Mesenchymal stem cell (in vitro differentiated cells and primary cell): ENCODE measurements around the gene SASH3.
"Not testable (repeated sequence)": the region's sequence is repeated elsewhere in the genome, so short reads cannot be mapped to it uniquely, and the experiment has no call there.

Experiments used
- DNase-seq: peaks from one replicate; pipeline ENCODE4 v3.0.0-alpha.2; 2013
- H2AFZ ChIP-seq: one replicate; pipeline ENCODE4 v1.6.1; 2013; ENCODE audit warnings: low read depth, mild to moderate bottlenecking, control low read depth, inconsistent platforms, low read length, moderate library complexity
- H2AK5ac ChIP-seq: 2 replicates; pipeline ENCODE4 v1.6.1; 2013; ENCODE audit warnings: low read length, moderate library complexity, mild to moderate bottlenecking, inconsistent platforms; ENCODE audit not compliant: severe bottlenecking
- H2BK120ac ChIP-seq: one replicate; pipeline ENCODE4 v1.6.1; 2013; ENCODE audit warnings: low read depth, mild to moderate bottlenecking, inconsistent platforms, low read length, moderate library complexity
- H2BK12ac ChIP-seq, 2 experiments: one replicate each; pipeline ENCODE4 v1.6.1; 2013; ENCODE audit warnings: inconsistent platforms in 2 of 2, low read length in 2 of 2, mild to moderate bottlenecking in 2 of 2, moderate library complexity in 2 of 2, control low read depth in 1 of 2
- H2BK15ac ChIP-seq: one replicate; pipeline ENCODE4 v1.6.1; 2013; ENCODE audit warnings: mild to moderate bottlenecking, low read depth, inconsistent platforms; ENCODE audit not compliant: poor library complexity, severe bottlenecking
- H2BK5ac ChIP-seq: 2 replicates; pipeline ENCODE4 v1.6.1; 2013; ENCODE audit warnings: low read depth, mild to moderate bottlenecking, low read length, control low read depth, inconsistent platforms; ENCODE audit not compliant: poor library complexity, severe bottlenecking
- H3K14ac ChIP-seq, 2 experiments: one replicate each; pipeline ENCODE4 v1.6.1; 2013; ENCODE audit warnings: inconsistent platforms in 2 of 2, low read length in 2 of 2, control low read depth in 1 of 2, mild to moderate bottlenecking in 1 of 2, moderate library complexity in 1 of 2
- H3K18ac ChIP-seq, 2 experiments: one replicate each; pipeline ENCODE4 v1.6.1; 2013; ENCODE audit warnings: inconsistent platforms in 2 of 2, low read length in 2 of 2, control low read depth in 1 of 2, low read depth in 1 of 2, mild to moderate bottlenecking in 1 of 2
- H3K23ac ChIP-seq, 2 experiments: one replicate each; pipeline ENCODE4 v1.6.1; 2013; ENCODE audit warnings: inconsistent platforms in 2 of 2, low read length in 2 of 2, mild to moderate bottlenecking in 2 of 2, moderate library complexity in 2 of 2, control low read depth in 1 of 2
- H3K27ac ChIP-seq: 2 replicates; pipeline ENCODE4 v1.5.1; 2013; ENCODE audit warnings: mild to moderate bottlenecking, moderate library complexity, low read length, control low read depth, inconsistent platforms; ENCODE audit not compliant: poor library complexity, severe bottlenecking
- H3K27me3 ChIP-seq, 2 experiments: 2 replicates each; pipeline versions ENCODE4 v1.6.1 to v1.7.0; 2013; ENCODE audit warnings: low read length in 2 of 2, mild to moderate bottlenecking in 2 of 2, moderate library complexity in 2 of 2, control low read depth in 1 of 2, inconsistent platforms in 1 of 2; ENCODE audit not compliant: control insufficient read depth in 1 of 2, insufficient read depth in 1 of 2
- H3K36me3 ChIP-seq, 2 experiments: 2 replicates each; pipeline versions ENCODE4 v1.6.1 to v1.7.0; 2013; ENCODE audit warnings: low read length in 2 of 2, control low read depth in 1 of 2, inconsistent platforms in 1 of 2, low read depth in 1 of 2, mild to moderate bottlenecking in 1 of 2; ENCODE audit not compliant: insufficient read depth in 2 of 2, control insufficient read depth in 1 of 2
- H3K4ac ChIP-seq, 2 experiments: one replicate each; pipeline ENCODE4 v1.6.1; 2013; ENCODE audit warnings: inconsistent platforms in 2 of 2, low read length in 2 of 2, mild to moderate bottlenecking in 2 of 2, moderate library complexity in 2 of 2, control low read depth in 1 of 2, low read depth in 1 of 2
- H3K4me1 ChIP-seq: 2 replicates; pipeline ENCODE4 v1.6.1; 2013; ENCODE audit warnings: low read depth, low read length, control low read depth; ENCODE audit not compliant: control insufficient read depth, insufficient read depth
- H3K4me2 ChIP-seq: 2 replicates; pipeline ENCODE4 v1.6.1; 2013; ENCODE audit warnings: low read length, mild to moderate bottlenecking, inconsistent platforms; ENCODE audit not compliant: poor library complexity, severe bottlenecking
- H3K4me3 ChIP-seq, 2 experiments: 2 replicates each; pipeline versions ENCODE4 v1.5.1 to v1.7.0; 2013; ENCODE audit warnings: low read length in 2 of 2, mild to moderate bottlenecking in 2 of 2, control low read depth in 1 of 2, low read depth in 1 of 2; ENCODE audit not compliant: insufficient read depth in 1 of 2
- H3K79me1 ChIP-seq: replicated peaks from 2 replicates; pipeline ENCODE4 v1.6.1; 2013; ENCODE audit warnings: mild to moderate bottlenecking, control low read depth, low read length, inconsistent platforms; ENCODE audit not compliant: poor library complexity, severe bottlenecking
- H3K9ac ChIP-seq: 2 replicates; pipeline ENCODE4 v1.7.0; 2013; ENCODE audit warnings: mild to moderate bottlenecking, low read length, moderate library complexity
- H3K9me3 ChIP-seq: 2 replicates; pipeline ENCODE4 v1.7.0; 2013; ENCODE audit warnings: mild to moderate bottlenecking, low read length; ENCODE audit not compliant: control insufficient read depth
- H4K8ac ChIP-seq: one replicate; pipeline ENCODE4 v1.6.1; 2013; ENCODE audit warnings: inconsistent platforms, mild to moderate bottlenecking, low read length, moderate library complexity
- H4K91ac ChIP-seq: one replicate; pipeline ENCODE4 v1.6.1; 2013; ENCODE audit warnings: mild to moderate bottlenecking, low read length, inconsistent platforms
- WGBS: methylation state at CpG from one replicate; pipeline ENCODE4 v1.1.7; 2013; ENCODE audit warnings: mixed read lengths; 5-methylcytosine and 5-hydroxymethylcytosine counted together

SASH3 gene

GRCh38 chrX:129741880-129742758 is 37.6 kb upstream of the SASH3 start:
- H3K27ac ChIP-seq: no peak overlapping the region
- H3K9me3 ChIP-seq: no peaks in the 10 kb centered on the region
- H3K18ac ChIP-seq: no peak overlapping the region
- H2AK5ac ChIP-seq: no peak overlapping the region
- no peak overlapping the region for H3K4me3 ChIP-seq
- H2BK120ac ChIP-seq: no peak overlapping the region
- no peaks in the 10 kb centered on the region for H3K79me1 ChIP-seq
- H2BK15ac ChIP-seq: no peak overlapping the region
- H3K14ac ChIP-seq: no peak overlapping the region
- H3K9ac ChIP-seq: no peak overlapping the region
- no peak overlapping the region for H3K4ac ChIP-seq
- no peak overlapping the region for H2AFZ ChIP-seq
- H3K27me3 ChIP-seq: peaks cover 12 to 26% of the 10 kb centered on the region in 2 experiments
- H2BK12ac ChIP-seq: no peak overlapping the region
- H4K91ac ChIP-seq: no peak overlapping the region
- H3K4me1 ChIP-seq: no peaks in the 10 kb centered on the region
- H3K4me2 ChIP-seq: no peak overlapping the region
- DNase-seq: no peak
- no peak overlapping the region for H2BK5ac ChIP-seq
- H3K23ac ChIP-seq: no peak overlapping the region
- no peaks in the 10 kb centered on the region for H3K36me3 ChIP-seq
- WGBS: 79% methylated on average over 7 of the region's 21 CpGs
- no peak overlapping the region for H4K8ac ChIP-seq

GRCh38 chrX:129742759-129743152 is 37.0 kb upstream of the SASH3 start:
- not testable (repeated sequence) for H3K23ac ChIP-seq, H2AK5ac ChIP-seq, H2BK12ac ChIP-seq, H2BK120ac ChIP-seq, H2AFZ ChIP-seq, H3K4me2 ChIP-seq, DNase-seq, H3K14ac ChIP-seq, H4K91ac ChIP-seq, H3K27ac ChIP-seq, H2BK15ac ChIP-seq, H2BK5ac ChIP-seq, H3K9ac ChIP-seq, H3K4ac ChIP-seq, H3K36me3 ChIP-seq, H3K18ac ChIP-seq, H3K79me1 ChIP-seq, H3K9me3 ChIP-seq, H4K8ac ChIP-seq, H3K4me3 ChIP-seq, H3K4me1 ChIP-seq
- 95% methylated on average over 2 of the region's 6 CpGs for WGBS
- peaks cover 12 to 26% of the 10 kb centered on the region in 2 experiments for H3K27me3 ChIP-seq

- H3K27ac ChIP-seq: no peak overlapping the region
- H3K18ac ChIP-seq: no peak overlapping the region
- H3K4ac ChIP-seq: no peak overlapping the region
- no peaks in the 10 kb centered on the region for H3K36me3 ChIP-seq
- H3K4me2 ChIP-seq: no peak overlapping the region
- H3K9ac ChIP-seq: no peak overlapping the region
- H2BK120ac ChIP-seq: no peak overlapping the region
- H4K8ac ChIP-seq: no peak overlapping the region
- DNase-seq: no peak
- no peak overlapping the region for H2BK5ac ChIP-seq
- no peak overlapping the region for H2BK15ac ChIP-seq
- H2AK5ac ChIP-seq: no peak overlapping the region
- no peaks in the 10 kb centered on the region for H3K79me1 ChIP-seq
- no peak overlapping the region for H3K23ac ChIP-seq
- H2AFZ ChIP-seq: no peak overlapping the region
- no peak overlapping the region for H4K91ac ChIP-seq
- no peaks in the 10 kb centered on the region for H3K4me1 ChIP-seq
- H2BK12ac ChIP-seq: no peak overlapping the region
- H3K14ac ChIP-seq: no peak overlapping the region
- H3K27me3 ChIP-seq: peaks cover 12 to 26% of the 10 kb centered on the region in 2 experiments
- 67% methylated on average over 3 of the region's 4 CpGs for WGBS
- no peaks in the 10 kb centered on the region for H3K9me3 ChIP-seq
- no peak overlapping the region for H3K4me3 ChIP-seq
Measured at GRCh38 chrX:129743821-129744220, 35.9 kb upstream of the SASH3 start.

GRCh38 chrX:129744861-129745321 is 34.9 kb upstream of the SASH3 start:
- H4K8ac ChIP-seq: no peak overlapping the region
- no peak for DNase-seq
- 89% methylated on average over 5 of the region's 10 CpGs for WGBS
- no peak overlapping the region for H2BK12ac ChIP-seq
- no peak overlapping the region for H3K14ac ChIP-seq
- no peak overlapping the region for H2BK5ac ChIP-seq
- no peak overlapping the region for H3K23ac ChIP-seq
- no peaks in the 10 kb centered on the region for H3K9me3 ChIP-seq
- H3K27ac ChIP-seq: no peak overlapping the region
- H2AK5ac ChIP-seq: no peak overlapping the region
- no peak overlapping the region for H4K91ac ChIP-seq
- no peak overlapping the region for H2BK15ac ChIP-seq
- no peak overlapping the region for H3K4me2 ChIP-seq
- no peak overlapping the region for H3K4me3 ChIP-seq
- no peak overlapping the region for H3K4ac ChIP-seq
- no peaks in the 10 kb centered on the region for H3K36me3 ChIP-seq
- no peak overlapping the region for H3K18ac ChIP-seq
- H2BK120ac ChIP-seq: no peak overlapping the region
- no peaks in the 10 kb centered on the region for H3K79me1 ChIP-seq
- H2AFZ ChIP-seq: no peak overlapping the region
- H3K27me3 ChIP-seq: peaks cover 12 to 32% of the 10 kb centered on the region in 2 experiments
- H3K4me1 ChIP-seq: no peaks in the 10 kb centered on the region
- no peak overlapping the region for H3K9ac ChIP-seq
